Astrocyte (in vitro differentiated cells and primary cell): ENCODE data around the gene HJURP. TPM values are rescaled to one million over a fixed set of nuclear protein-coding genes. Genes with fewer than 3 reads are reported as not detected.

Experiments
- DNase-seq: peaks from one replicate; pipeline ENCODE4 v3.0.0-alpha.2; 2010; ENCODE audit warnings: low read depth
- FAIRE-seq: peaks from 2 replicates; lab custom pipeline; 2011; peaks lifted over from hg19 to GRCh38; lab: Jason Lieb, UNC
- H2AFZ ChIP-seq: 2 replicates; pipeline ENCODE4 v1.6.0; 2012; ENCODE audit warnings: low read depth, low read length, inconsistent platforms
- H3K27ac ChIP-seq: 2 replicates; pipeline ENCODE4 v1.5.1; 2011; ENCODE audit warnings: low read depth, low read length, inconsistent platforms
- H3K27me3 ChIP-seq: 2 replicates; pipeline ENCODE4 v1.6.0; 2011; ENCODE audit warnings: low read length, inconsistent platforms; ENCODE audit not compliant: insufficient read depth
- H3K36me3 ChIP-seq: 2 replicates; pipeline ENCODE4 v1.5.1; 2011; ENCODE audit warnings: low read length, inconsistent platforms; ENCODE audit not compliant: insufficient read depth
- H3K4me1 ChIP-seq: 2 replicates; pipeline ENCODE4 v1.5.1; 2011; ENCODE audit warnings: low read length, inconsistent platforms; ENCODE audit not compliant: insufficient read depth
- H3K4me2 ChIP-seq: 2 replicates; pipeline ENCODE4 v1.6.0; 2012; ENCODE audit warnings: low read length, inconsistent platforms
- H3K4me3 ChIP-seq: 2 replicates; pipeline ENCODE4 v1.5.1; 2011; ENCODE audit warnings: low read depth, mild to moderate bottlenecking, low read length, inconsistent platforms; ENCODE audit not compliant: insufficient read depth
- H3K79me2 ChIP-seq: 2 replicates; pipeline ENCODE4 v1.6.0; 2012; ENCODE audit warnings: mild to moderate bottlenecking, low read length, inconsistent platforms; ENCODE audit not compliant: insufficient read depth
- H3K9ac ChIP-seq: 2 replicates; pipeline ENCODE4 v1.6.0; 2012; ENCODE audit warnings: mild to moderate bottlenecking, low read length, inconsistent platforms
- H3K9me3 ChIP-seq: 2 replicates; pipeline ENCODE4 v1.5.1; 2012; ENCODE audit warnings: low read depth, mild to moderate bottlenecking, low read length, inconsistent platforms; ENCODE audit not compliant: insufficient read depth
- H4K20me1 ChIP-seq: 2 replicates; pipeline ENCODE4 v1.6.0; 2012; ENCODE audit warnings: low read length, inconsistent platforms; ENCODE audit not compliant: insufficient read depth
- H3K27ac Mint-ChIP-seq: one replicate; pipeline ENCODE4 v1.8.0; 2021; ENCODE audit warnings: mild to moderate bottlenecking, mixed read lengths; ENCODE audit not compliant: unreplicated experiment
- H3K27me3 Mint-ChIP-seq: one replicate; pipeline ENCODE4 v1.8.0; 2021; ENCODE audit warnings: low read depth, mixed read lengths; ENCODE audit not compliant: unreplicated experiment
- H3K36me3 Mint-ChIP-seq: one replicate; pipeline ENCODE4 v1.8.0; 2021; ENCODE audit warnings: low read depth, mixed read lengths; ENCODE audit not compliant: unreplicated experiment
- H3K4me1 Mint-ChIP-seq: one replicate; pipeline ENCODE4 v1.8.0; 2021; ENCODE audit warnings: low read depth, mixed read lengths; ENCODE audit not compliant: unreplicated experiment
- H3K4me3 Mint-ChIP-seq: one replicate; pipeline ENCODE4 v1.8.0; 2021; ENCODE audit warnings: mild to moderate bottlenecking, moderate library complexity, mixed read lengths; ENCODE audit not compliant: unreplicated experiment
- H3K9me3 Mint-ChIP-seq: one replicate; pipeline ENCODE4 v1.8.0; 2021; ENCODE audit warnings: mild to moderate bottlenecking, mixed read lengths; ENCODE audit not compliant: unreplicated experiment
- CTCF ChIP-seq: IDR thresholded peaks from 2 replicates; pipeline ENCODE4 v1.5.1; 2011; ENCODE audit warnings: low read depth, mild to moderate bottlenecking, inconsistent platforms, low read length, moderate library complexity; ENCODE audit not compliant: insufficient read depth
- EZH2 ChIP-seq: IDR thresholded peaks from 2 replicates; pipeline ENCODE4 v1.6.1; 2012; ENCODE audit warnings: mild to moderate bottlenecking, low read length, inconsistent platforms; ENCODE audit not compliant: insufficient read depth
- total RNA-seq: library from RNA; stranded (reverse); gene quantifications from 2 replicates; pipeline ENCODE4 v1.2.1, GENCODE V29; 2021

Gene HJURP
- total RNA-seq, 1 donor from 2014 or later = 5.9 TPM

- no peak for DNase-seq
- no peaks in the 10 kb centered on the region for H3K9me3 ChIP-seq
- H3K36me3 ChIP-seq = peaks cover 8% of the 10 kb centered on the region
- no peak overlapping the region for H3K4me3 ChIP-seq
- TF ChIP-seq EZH2 (no peak), CTCF (no peak)
- Mint-ChIP-seq H3K4me1 (peaks cover 4% of the 10 kb centered on the region), H3K27ac (no peak overlapping the region), H3K27me3 (no peaks in the 10 kb centered on the region), H3K36me3 (peaks cover 2% of the 10 kb centered on the region), H3K4me3 (no peak overlapping the region), H3K9me3 (no peaks in the 10 kb centered on the region)
- H3K4me2 ChIP-seq = no peak overlapping the region
- FAIRE-seq = no peak
- H3K27ac ChIP-seq = no peak overlapping the region
- H3K79me2 ChIP-seq = peaks cover 81% of the 10 kb centered on the region
- H2AFZ ChIP-seq = no peak overlapping the region
- peaks cover 8% of the 10 kb centered on the region for H3K4me1 ChIP-seq
- H3K27me3 ChIP-seq = no peaks in the 10 kb centered on the region
- no peak overlapping the region for H3K9ac ChIP-seq
- no peaks in the 10 kb centered on the region for H4K20me1 ChIP-seq
Measured at GRCh38 chr2:233851169-233851568, 3.2 kb downstream of the HJURP start.

- no peak for FAIRE-seq
- DNase-seq = no peak
- H2AFZ ChIP-seq = no peak overlapping the region
- Mint-ChIP-seq H3K4me1 (peaks cover 4% of the 10 kb centered on the region), H3K9me3 (no peaks in the 10 kb centered on the region), H3K36me3 (peaks cover 2% of the 10 kb centered on the region), H3K27me3 (no peaks in the 10 kb centered on the region), H3K4me3 (no peak overlapping the region), H3K27ac (no peak overlapping the region)
- H3K9me3 ChIP-seq = no peaks in the 10 kb centered on the region
- H3K79me2 ChIP-seq = peaks cover 81% of the 10 kb centered on the region
- peaks cover 8% of the 10 kb centered on the region for H3K36me3 ChIP-seq
- no peak overlapping the region for H3K4me2 ChIP-seq
- TF ChIP-seq CTCF = no peak
- TF ChIP-seq EZH2 = no peak
- no peak overlapping the region for H3K27ac ChIP-seq
- peaks cover 8% of the 10 kb centered on the region for H3K4me1 ChIP-seq
- no peaks in the 10 kb centered on the region for H4K20me1 ChIP-seq
- no peaks in the 10 kb centered on the region for H3K27me3 ChIP-seq
- H3K4me3 ChIP-seq = no peak overlapping the region
- H3K9ac ChIP-seq = no peak overlapping the region
Measured at GRCh38 chr2:233850745-233851144, 3.6 kb downstream of the HJURP start.

GRCh38 chr2:233849607-233850271, 4.6 kb downstream of the HJURP start:
- Histone ChIP-seq H4K20me1 (peaks cover under 1% of the 10 kb centered on the region), H2AFZ (no peak overlapping the region), H3K9ac (no peak overlapping the region), H3K79me2 (peaks cover 88% of the 10 kb centered on the region), H3K27me3 (no peaks in the 10 kb centered on the region), H3K4me2 (no peak overlapping the region), H3K9me3 (no peaks in the 10 kb centered on the region), H3K36me3 (peaks cover 11% of the 10 kb centered on the region), H3K4me3 (no peak overlapping the region), H3K4me1 (peaks cover 8% of the 10 kb centered on the region), H3K27ac (no peak overlapping the region)
- H3K4me1 Mint-ChIP-seq = peaks cover 4% of the 10 kb centered on the region
- FAIRE-seq = no peak
- TF ChIP-seq CTCF (no peak), EZH2 (no peak)
- H3K9me3 Mint-ChIP-seq = no peaks in the 10 kb centered on the region
- H3K4me3 Mint-ChIP-seq = no peak overlapping the region
- no peak for DNase-seq
- no peak overlapping the region for H3K27ac Mint-ChIP-seq
- H3K36me3 Mint-ChIP-seq = peaks cover 2% of the 10 kb centered on the region
- no peaks in the 10 kb centered on the region for H3K27me3 Mint-ChIP-seq
